ENCODE results near the gene IGSF21. TPM values are rescaled to one million over a fixed set of nuclear protein-coding genes. Genes with fewer than 3 reads are reported as not detected.

The IGSF21 gene
- total and polyA plus RNA-seq, 10 of the 15 experiments (the other 5 are each of a cell fraction or from before 2014, with no cell fraction given), result 0.03 to 0.49 TPM; not detected in 8

GRCh38 chr1:18342744-18343143 lies 235.1 kb downstream of the IGSF21 start:
- DNase-seq (ENCODE audit: low read depth, low spot score) (no peak), ATAC-seq (no peak), FAIRE-seq (no peak)
- 51% methylated on average over 4 of the region's 4 CpGs for WGBS (ENCODE audit: insufficient coverage, insufficient replicate concordance, low lambda C conversion rate, missing lambda C conversion rate)
- no TSS peak for BruUV-seq (replicated peaks)
- Histone ChIP-seq H3K9ac (ENCODE audit: control insufficient read depth, insufficient read depth, low read length) (no peak overlapping the region), H4K20me1 (ENCODE audit: control insufficient read depth, insufficient read depth) (no peaks in the 10 kb centered on the region), H3K4me2 (ENCODE audit: control insufficient read depth, insufficient read depth) (no peak overlapping the region), H3K27ac (ENCODE audit: control insufficient read depth, insufficient read depth) (peak overlapping the region; percentile 11; the same call in 1 of the 2 replicates), H3K27me3 (replicated peaks in 1 of 2; ENCODE audit: control insufficient read depth in 2 of 2, insufficient read depth in 2 of 2, low read length in 1 of 2) (no peaks in the 10 kb centered on the region), H3K36me3 (ENCODE audit: control insufficient read depth in 2 of 2, insufficient read depth in 2 of 2, low read length in 1 of 2) (no peaks in the 10 kb centered on the region), H3K4me3 (no peak overlapping the region), H3K79me2 (ENCODE audit: control insufficient read depth, insufficient read depth, low read length) (no peaks in the 10 kb centered on the region), H3K9me3 (replicated peaks; ENCODE audit: control insufficient read depth, insufficient read depth, low read length) (no peaks in the 10 kb centered on the region; the same call in 2 of the 3 replicates), H3K4me1 (ENCODE audit: control insufficient read depth, insufficient read depth, low read length) (peaks cover 27% of the 10 kb centered on the region), H2AFZ (ENCODE audit: control insufficient read depth, low read depth, low read length) (no peak overlapping the region)
- ChIA-PET SMC1A (ENCODE audit: uncharacterized antibody, unreplicated experiment) (interaction anchor here (1.5 kb wide), 1 partner anchor 44 kb away, joined by 3 read pairs; no protein-coding TSS in a partner anchor), RAD21 (ENCODE audit: unreplicated experiment) (no interaction called here), POLR2A (no interaction called here), CTCF (no interaction called here)
- intact Hi-C loops (cut with micrococcal nuclease; ENCODE audit: unreplicated experiment), result no loop called here
- in situ Hi-C loops (cut with MboI), result no loop called here
- TF ChIP-seq GABPA (IDR thresholded peaks at IDR 0.05; ENCODE audit: low read depth), result no peak
- TF ChIP-seq, protein P1, sequence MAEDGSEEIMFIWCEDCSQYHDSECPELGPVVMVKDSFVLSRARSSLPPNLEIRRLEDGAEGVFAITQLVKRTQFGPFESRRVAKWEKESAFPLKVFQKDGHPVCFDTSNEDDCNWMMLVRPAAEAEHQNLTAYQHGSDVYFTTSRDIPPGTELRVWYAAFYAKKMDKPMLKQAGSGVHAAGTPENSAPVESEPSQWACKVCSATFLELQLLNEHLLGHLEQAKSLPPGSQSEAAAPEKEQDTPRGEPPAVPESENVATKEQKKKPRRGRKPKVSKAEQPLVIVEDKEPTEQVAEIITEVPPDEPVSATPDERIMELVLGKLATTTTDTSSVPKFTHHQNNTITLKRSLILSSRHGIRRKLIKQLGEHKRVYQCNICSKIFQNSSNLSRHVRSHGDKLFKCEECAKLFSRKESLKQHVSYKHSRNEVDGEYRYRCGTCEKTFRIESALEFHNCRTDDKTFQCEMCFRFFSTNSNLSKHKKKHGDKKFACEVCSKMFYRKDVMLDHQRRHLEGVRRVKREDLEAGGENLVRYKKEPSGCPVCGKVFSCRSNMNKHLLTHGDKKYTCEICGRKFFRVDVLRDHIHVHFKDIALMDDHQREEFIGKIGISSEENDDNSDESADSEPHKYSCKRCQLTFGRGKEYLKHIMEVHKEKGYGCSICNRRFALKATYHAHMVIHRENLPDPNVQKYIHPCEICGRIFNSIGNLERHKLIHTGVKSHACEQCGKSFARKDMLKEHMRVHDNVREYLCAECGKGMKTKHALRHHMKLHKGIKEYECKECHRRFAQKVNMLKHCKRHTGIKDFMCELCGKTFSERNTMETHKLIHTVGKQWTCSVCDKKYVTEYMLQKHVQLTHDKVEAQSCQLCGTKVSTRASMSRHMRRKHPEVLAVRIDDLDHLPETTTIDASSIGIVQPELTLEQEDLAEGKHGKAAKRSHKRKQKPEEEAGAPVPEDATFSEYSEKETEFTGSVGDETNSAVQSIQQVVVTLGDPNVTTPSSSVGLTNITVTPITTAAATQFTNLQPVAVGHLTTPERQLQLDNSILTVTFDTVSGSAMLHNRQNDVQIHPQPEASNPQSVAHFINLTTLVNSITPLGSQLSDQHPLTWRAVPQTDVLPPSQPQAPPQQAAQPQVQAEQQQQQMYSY (CRISPR knock-in tag; IDR thresholded peaks at IDR 0.05), result no peak
- TF ChIP-seq STAT3 (IDR thresholded peaks at IDR 0.05; ENCODE audit: low read depth, low read length), result no peak
- TF ChIP-seq IKZF1 (conservative IDR thresholded peaks at IDR 0.05), result peak; percentile 45; the same call in 1 of the 2 replicates
- TF ChIP-seq, protein P2, sequence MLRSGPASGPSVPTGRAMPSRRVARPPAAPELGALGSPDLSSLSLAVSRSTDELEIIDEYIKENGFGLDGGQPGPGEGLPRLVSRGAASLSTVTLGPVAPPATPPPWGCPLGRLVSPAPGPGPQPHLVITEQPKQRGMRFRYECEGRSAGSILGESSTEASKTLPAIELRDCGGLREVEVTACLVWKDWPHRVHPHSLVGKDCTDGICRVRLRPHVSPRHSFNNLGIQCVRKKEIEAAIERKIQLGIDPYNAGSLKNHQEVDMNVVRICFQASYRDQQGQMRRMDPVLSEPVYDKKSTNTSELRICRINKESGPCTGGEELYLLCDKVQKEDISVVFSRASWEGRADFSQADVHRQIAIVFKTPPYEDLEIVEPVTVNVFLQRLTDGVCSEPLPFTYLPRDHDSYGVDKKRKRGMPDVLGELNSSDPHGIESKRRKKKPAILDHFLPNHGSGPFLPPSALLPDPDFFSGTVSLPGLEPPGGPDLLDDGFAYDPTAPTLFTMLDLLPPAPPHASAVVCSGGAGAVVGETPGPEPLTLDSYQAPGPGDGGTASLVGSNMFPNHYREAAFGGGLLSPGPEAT (IDR thresholded peaks at IDR 0.05; ENCODE audit: low read depth), result peak; percentile 37; the same call in 1 of the 2 replicates
- TF ChIP-seq SMAD5 (IDR thresholded peaks at IDR 0.05; ENCODE audit: low read depth), result no peak
- no peak for TF ChIP-seq SMC3 (IDR thresholded peaks at IDR 0.05; ENCODE audit: borderline replicate concordance, low read length)
- TF ChIP-seq TCF12 (IDR thresholded peaks at IDR 0.05; ENCODE audit: low read depth, low read length), result no peak
- TF ChIP-seq ZBTB40 (IDR thresholded peaks at IDR 0.05; ENCODE audit: borderline replicate concordance), result no peak
- no peak for TF ChIP-seq ZNF207 (IDR thresholded peaks at IDR 0.05; ENCODE audit: borderline replicate concordance)
- TF ChIP-seq CHD4 (IDR thresholded peaks at IDR 0.05), result no peak
- no peak for TF ChIP-seq ZSCAN29 (IDR thresholded peaks at IDR 0.05)
- no peak for TF ChIP-seq ZZZ3 (IDR thresholded peaks at IDR 0.05; ENCODE audit: control insufficient read depth, insufficient read length, low read depth)
- no peak for TF ChIP-seq SREBF2 (IDR thresholded peaks at IDR 0.05; ENCODE audit: low read length)
- TF ChIP-seq E2F4 (IDR thresholded peaks at IDR 0.05; ENCODE audit: low read depth, low read length), result no peak
- peak; percentile 81; the same call in 1 of the 2 replicates for TF ChIP-seq BACH1 (IDR thresholded peaks at IDR 0.05; ENCODE audit: borderline replicate concordance)

Measured in GM12878 (cell line).